H9 (cell line): Measurements from ENCODE around the gene GBP7. TPM values are rescaled to one million over a fixed set of nuclear protein-coding genes. Genes with fewer than 3 reads are reported as not detected.

Source experiments
- DNase-seq: peaks from one replicate; pipeline ENCODE4 v3.0.0-alpha.2; 2017
- H2AFZ ChIP-seq: one replicate; pipeline ENCODE4 v1.6.1; 2013; ENCODE audit warnings: mild to moderate bottlenecking, low read length, control low read depth, moderate library complexity
- H2AK5ac ChIP-seq: 2 replicates; pipeline ENCODE4 v1.6.1; 2013; ENCODE audit warnings: low read length, control low read depth, mixed read lengths; ENCODE audit not compliant: insufficient read length
- H2BK120ac ChIP-seq: one replicate; pipeline ENCODE4 v1.6.1; 2013; ENCODE audit warnings: low read depth, mild to moderate bottlenecking, low read length, control low read depth, inconsistent platforms; ENCODE audit not compliant: poor library complexity, severe bottlenecking
- H2BK12ac ChIP-seq: 2 replicates; pipeline ENCODE4 v1.6.1; 2013; ENCODE audit warnings: low read length, control low read depth, mixed read lengths, low read depth; ENCODE audit not compliant: insufficient read length
- H2BK15ac ChIP-seq: 2 replicates; pipeline ENCODE4 v1.6.1; 2013; ENCODE audit warnings: low read depth, low read length, control low read depth
- H2BK20ac ChIP-seq: one replicate; pipeline ENCODE4 v1.6.1; 2013; ENCODE audit warnings: low read depth, mild to moderate bottlenecking, low read length, control low read depth, inconsistent platforms; ENCODE audit not compliant: poor library complexity, severe bottlenecking
- H2BK5ac ChIP-seq: 2 replicates; pipeline ENCODE4 v1.6.1; 2013; ENCODE audit warnings: low read length, control low read depth, mixed read lengths; ENCODE audit not compliant: insufficient read length
- H3K14ac ChIP-seq: 2 replicates; pipeline ENCODE4 v1.6.1; 2013; ENCODE audit warnings: low read length, control low read depth; ENCODE audit not compliant: insufficient read depth
- H3K18ac ChIP-seq: 2 replicates; pipeline ENCODE4 v1.6.1; 2013; ENCODE audit warnings: low read depth, mild to moderate bottlenecking, mixed read lengths, low read length, control low read depth; ENCODE audit not compliant: insufficient read length
- H3K23ac ChIP-seq: 2 replicates; pipeline ENCODE4 v1.6.1; 2013; ENCODE audit warnings: low read length, control low read depth, mixed read lengths, low read depth; ENCODE audit not compliant: insufficient read length
- H3K23me2 ChIP-seq: 2 replicates; pipeline ENCODE4 v1.6.1; 2013; ENCODE audit warnings: low read depth, mild to moderate bottlenecking, mixed read lengths, low read length, control low read depth; ENCODE audit not compliant: insufficient read length, poor library complexity, severe bottlenecking
- H3K27ac ChIP-seq: 2 replicates; pipeline ENCODE4 v1.5.1; 2013; ENCODE audit warnings: low read length, control low read depth, mixed read lengths, low read depth; ENCODE audit not compliant: insufficient read length
- H3K27me3 ChIP-seq: 2 replicates; pipeline ENCODE4 v1.6.1; 2013; ENCODE audit warnings: low read length, control low read depth, inconsistent platforms; ENCODE audit not compliant: insufficient read depth
- H3K4ac ChIP-seq: 2 replicates; pipeline ENCODE4 v1.6.1; 2013; ENCODE audit warnings: low read depth, mild to moderate bottlenecking, control low read depth, inconsistent platforms, low read length, moderate library complexity
- H3K4me1 ChIP-seq: 2 replicates; pipeline ENCODE4 v1.6.1; 2013; ENCODE audit warnings: low read length, control low read depth, inconsistent platforms; ENCODE audit not compliant: insufficient read depth
- H3K4me2 ChIP-seq: 2 replicates; pipeline ENCODE4 v1.6.1; 2013; ENCODE audit warnings: low read length, control low read depth, mixed read lengths; ENCODE audit not compliant: insufficient read length, insufficient read depth
- H3K56ac ChIP-seq: 2 replicates; pipeline ENCODE4 v1.6.1; 2013; ENCODE audit warnings: low read depth, mild to moderate bottlenecking, mixed read lengths, low read length, control low read depth; ENCODE audit not compliant: insufficient read length
- H3K79me1 ChIP-seq: 2 replicates; pipeline ENCODE4 v1.6.1; 2013; ENCODE audit warnings: low read depth, mild to moderate bottlenecking, moderate library complexity, low read length, control low read depth, inconsistent platforms; ENCODE audit not compliant: insufficient read depth, poor library complexity, severe bottlenecking
- H3K79me2 ChIP-seq: 2 replicates; pipeline ENCODE4 v1.6.1; 2013; ENCODE audit warnings: low read length, control low read depth, inconsistent platforms; ENCODE audit not compliant: insufficient read depth
- H3K9ac ChIP-seq: 2 replicates; pipeline ENCODE4 v1.6.1; 2013; ENCODE audit warnings: low read length, control low read depth, mixed read lengths; ENCODE audit not compliant: insufficient read length; ENCODE audit errors: extremely low read depth
- H3K9me3 ChIP-seq: one replicate; pipeline ENCODE4 v1.6.1; 2013; ENCODE audit warnings: low read depth, low read length, inconsistent platforms; ENCODE audit not compliant: control insufficient read depth
- H3T11ph ChIP-seq: one replicate; pipeline ENCODE4 v1.6.1; 2013; ENCODE audit warnings: mild to moderate bottlenecking, low read length, control low read depth, inconsistent platforms
- H4K20me1 ChIP-seq: one replicate; pipeline ENCODE4 v1.6.1; 2013; ENCODE audit not compliant: control insufficient read depth, insufficient read length, insufficient read depth
- H4K5ac ChIP-seq: 2 replicates; pipeline ENCODE4 v1.6.1; 2013; ENCODE audit warnings: low read depth, mild to moderate bottlenecking, mixed read lengths, low read length, control low read depth; ENCODE audit not compliant: insufficient read length
- H4K8ac ChIP-seq: replicated peaks from 2 replicates; pipeline ENCODE4 v1.6.1; 2013; ENCODE audit warnings: low read length, control low read depth, mixed read lengths, low read depth; ENCODE audit not compliant: insufficient read length
- H4K91ac ChIP-seq: 2 replicates; pipeline ENCODE4 v1.6.1; 2013; ENCODE audit warnings: low read depth, mild to moderate bottlenecking, moderate library complexity, mixed read lengths, low read length, control low read depth; ENCODE audit not compliant: insufficient read length
- H3K27ac Mint-ChIP-seq, 3 experiments: 2 replicates in 2 of 3; 3 replicates in 1 of 3; pipeline ENCODE4 v1.8.0; 2020 to 2021; ENCODE audit warnings: mixed read lengths in 3 of 3, mild to moderate bottlenecking in 1 of 3, moderate library complexity in 1 of 3
- H3K27me3 Mint-ChIP-seq: 2 replicates; pipeline ENCODE4 v1.8.0; 2021; ENCODE audit warnings: low read depth, mild to moderate bottlenecking, moderate library complexity, mixed read lengths
- H3K36me3 Mint-ChIP-seq, 3 experiments: 2 replicates in 2 of 3; 3 replicates in 1 of 3; pipeline ENCODE4 v1.8.0; 2020 to 2021; ENCODE audit warnings: low read depth in 3 of 3, mixed read lengths in 3 of 3; ENCODE audit not compliant: insufficient read depth in 1 of 3
- H3K4me1 Mint-ChIP-seq, 2 experiments: 2 replicates each; pipeline ENCODE4 v1.8.0; 2020; ENCODE audit warnings: mixed read lengths in 2 of 2
- H3K4me3 Mint-ChIP-seq, 2 experiments: 2 replicates in 1 of 2; 3 replicates in 1 of 2; pipeline ENCODE4 v1.8.0; 2020 to 2021; ENCODE audit warnings: mild to moderate bottlenecking in 2 of 2, mixed read lengths in 2 of 2, moderate library complexity in 1 of 2
- H3K9me3 Mint-ChIP-seq, 2 experiments: 2 replicates in 1 of 2; 3 replicates in 1 of 2; pipeline ENCODE4 v1.8.0; 2020; ENCODE audit warnings: mild to moderate bottlenecking in 2 of 2, mixed read lengths in 2 of 2, moderate library complexity in 1 of 2
- CTCF ChIP-seq: fragments of 200-600 bp; sonication (generic); conservative IDR thresholded peaks from 3 replicates; pipeline ENCODE4 v1.8.0; 2021; ENCODE audit warnings: antibody characterized with exemption, mild to moderate bottlenecking
- WGBS: extraction: QIAGEN DNeasy Blood & Tissue Kit; methylation state at CpG from one replicate; pipeline ENCODE4 v1.1.7; 2013; ENCODE audit warnings: missing lambda C conversion rate, low lambda C conversion rate, mixed read lengths; ENCODE audit not compliant: insufficient read length; ENCODE audit errors: extremely low coverage; 5-methylcytosine and 5-hydroxymethylcytosine counted together
- total RNA-seq: library from RNA; stranded (reverse); gene quantifications from 2 replicates; pipeline ENCODE4 v1.2.1, GENCODE V29; 2021

The GBP7 gene
- total RNA-seq, 1 experiment from 2014 or later, result not detected

DNA sequence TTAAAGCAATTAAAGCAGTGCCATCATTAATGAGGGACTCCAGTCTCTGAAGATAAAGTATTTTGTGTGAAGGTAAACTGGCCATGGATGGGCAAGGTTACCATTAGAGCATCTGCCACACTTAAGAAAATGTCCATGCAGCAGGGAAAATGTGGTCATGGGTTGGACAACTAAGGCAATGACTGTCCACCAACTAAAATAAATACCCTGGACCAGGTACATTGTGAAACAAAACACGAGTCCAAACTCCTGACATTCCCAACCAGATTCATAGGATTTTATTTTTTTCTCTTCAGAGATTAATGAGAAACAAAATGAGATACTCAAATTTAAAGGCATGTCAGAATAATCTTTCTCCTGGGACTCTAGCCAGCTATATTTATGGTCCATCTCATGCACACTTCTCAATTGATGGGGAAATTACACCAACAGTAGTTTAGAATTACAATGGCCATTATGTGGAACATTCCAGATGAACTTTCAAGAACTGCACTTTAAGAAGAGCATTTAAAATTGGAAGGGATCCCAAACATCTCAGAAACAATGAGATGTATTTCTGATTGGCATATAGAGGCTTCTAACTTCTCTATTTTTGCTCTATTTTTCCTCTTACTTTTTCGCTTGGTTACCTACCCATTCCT lies 8.1 kb downstream of the GBP7 start:
- H3K36me3 Mint-ChIP-seq, result no peaks in the 10 kb centered on the region
- no peaks in the 10 kb centered on the region for H3K79me1 ChIP-seq
- no peak overlapping the region for H3K9ac ChIP-seq
- H3K4ac ChIP-seq, result no peak overlapping the region
- no peak overlapping the region for H3K27ac Mint-ChIP-seq
- H3K23ac ChIP-seq, result no peak overlapping the region
- H3K23me2 ChIP-seq, result no peaks in the 10 kb centered on the region
- no CpG with 5 or more reads among the region's 2 CpGs for WGBS
- no peaks in the 10 kb centered on the region; the same call in 1 of the 2 replicates for H3K27me3 Mint-ChIP-seq
- no peak for TF ChIP-seq CTCF
- H3K4me3 Mint-ChIP-seq, result no peak overlapping the region
- no peak overlapping the region for H3K18ac ChIP-seq
- H4K20me1 ChIP-seq, result no peaks in the 10 kb centered on the region
- no peaks in the 10 kb centered on the region for H3K9me3 Mint-ChIP-seq
- H2BK5ac ChIP-seq, result no peak overlapping the region
- H2BK15ac ChIP-seq, result no peak overlapping the region
- no peak overlapping the region for H3K27ac ChIP-seq
- H3K4me2 ChIP-seq, result no peak overlapping the region
- no peak overlapping the region for H2BK120ac ChIP-seq
- H4K8ac ChIP-seq, result no peak overlapping the region
- H3K79me2 ChIP-seq, result no peaks in the 10 kb centered on the region
- no peaks in the 10 kb centered on the region for H3K4me1 ChIP-seq
- no peak overlapping the region for H3T11ph ChIP-seq
- no peak overlapping the region for H3K56ac ChIP-seq
- no peak overlapping the region for H3K14ac ChIP-seq
- H4K5ac ChIP-seq, result no peak overlapping the region
- H2BK12ac ChIP-seq, result no peak overlapping the region
- no peak overlapping the region for H2BK20ac ChIP-seq
- no peak overlapping the region for H4K91ac ChIP-seq
- no peak for DNase-seq
- no peaks in the 10 kb centered on the region for H3K9me3 ChIP-seq
- H3K4me1 Mint-ChIP-seq, result no peaks in the 10 kb centered on the region
- no peak overlapping the region for H2AK5ac ChIP-seq
- no peak overlapping the region for H2AFZ ChIP-seq
- H3K27me3 ChIP-seq, result no peaks in the 10 kb centered on the region
